Epithelial cell of proximal tubule (primary cell): ENCODE results near the gene ZNFX1. TPM values are rescaled to one million over a fixed set of nuclear protein-coding genes. Genes with fewer than 3 reads are reported as not detected.
A peak's percentile ranks its signal among the peaks of the same experiment; 100 is the strongest.

Experiments used
- DNase-seq: peaks from one replicate; pipeline ENCODE4 v3.0.0-alpha.2; 2011; ENCODE audit warnings: low read depth
- H3K4me3 ChIP-seq: 2 replicates; pipeline ENCODE4 v1.5.1; 2011; ENCODE audit warnings: low read depth, mild to moderate bottlenecking, low read length
- CTCF ChIP-seq: conservative IDR thresholded peaks from 2 replicates; pipeline ENCODE4 v1.5.1; 2012; ENCODE audit warnings: low read depth, mild to moderate bottlenecking, low read length
- total RNA-seq: library from RNA; depleted of rRNA; stranded (reverse); fragments of >200 nt; gene quantifications from 2 replicates; pipeline ENCODE4 v1.2.3, GENCODE V29; 2015

ZNFX1 gene
- 16.0 and 16.4 TPM in 2 replicates for total RNA-seq

- H3K4me3 ChIP-seq = peak within 1 kb of the TSS; percentile 98
- DNase-seq = peak; percentile 75
- TF ChIP-seq CTCF = no peak
These were observed at the start of gene ZNFX1 for GRCh38 chr20:49278036-49278817. Gene ZNFX1 (minus strand): TSS chr20:49278057. CDS start chr20:49275839, 2,218 bp downstream.

- no peak for TF ChIP-seq CTCF
- no peak overlapping the region for H3K4me3 ChIP-seq
- DNase-seq = no peak
These were observed 48.2 kb upstream of the ZNFX1 start for GRCh38 chr20:49326026-49326425.

GRCh38 chr20:49324306-49324705, 46.4 kb upstream of the ZNFX1 start:
- no peak for DNase-seq
- TF ChIP-seq CTCF = no peak

GRCh38 chr20:49323622-49324238, 45.9 kb upstream of the ZNFX1 start:
- peak; percentile 59 for TF ChIP-seq CTCF
- no peak for DNase-seq
- no peak overlapping the region for H3K4me3 ChIP-seq

More at GRCh38 chr20:49324306-49324705, 46.4 kb upstream of the ZNFX1 start:
- no peak overlapping the region for H3K4me3 ChIP-seq

GRCh38 chr20:49320460-49320859, 42.6 kb upstream of the ZNFX1 start:
- no peak for DNase-seq
- H3K4me3 ChIP-seq = no peak overlapping the region
- TF ChIP-seq CTCF = peak; percentile 46

DNA sequence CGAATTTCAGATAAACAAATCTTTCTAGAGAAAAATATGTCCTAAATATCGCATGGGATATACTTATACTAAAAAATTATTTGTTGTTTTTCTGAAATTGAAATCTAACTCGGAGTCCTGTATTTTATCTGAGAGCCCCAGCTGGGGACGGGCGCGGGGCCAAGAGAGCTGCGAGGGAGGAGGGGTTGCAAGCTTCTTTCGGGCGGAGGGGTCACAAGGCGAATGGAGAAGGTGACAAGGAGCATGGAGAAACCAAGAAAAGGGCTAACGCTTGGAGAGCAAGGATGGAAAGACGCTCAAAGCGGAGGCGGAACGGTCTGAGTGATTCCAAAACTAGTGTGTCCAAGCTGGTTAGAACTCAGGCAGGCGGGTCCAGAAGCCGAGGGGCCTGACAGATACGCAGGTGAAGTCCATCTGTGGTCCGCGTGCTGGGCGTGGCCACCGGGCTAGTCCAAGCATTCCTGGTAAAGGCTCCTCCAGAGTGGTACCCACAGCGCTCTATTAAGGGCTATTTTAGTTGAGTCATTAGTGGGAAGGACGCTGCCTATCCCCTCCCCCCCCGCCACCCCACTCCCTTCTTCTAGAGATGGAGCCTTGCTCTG, 41.5 kb upstream of the ZNFX1 start:
- no peak overlapping the region for H3K4me3 ChIP-seq
- no peak for DNase-seq
- no peak for TF ChIP-seq CTCF
